Activated CD8-positive, alpha-beta T cell treated with anti-CD3 and anti-CD28 coated beads for 36 hours (primary cell): ENCODE measurements around the gene UPK3B. TPM values are rescaled to one million over a fixed set of nuclear protein-coding genes. Genes with fewer than 3 reads are reported as not detected.
A peak's percentile ranks its signal among the peaks of the same experiment; 100 is the strongest.
"Not testable (repeated sequence)": the region's sequence is repeated elsewhere in the genome, so short reads cannot be mapped to it uniquely, and the experiment has no call there.

Source experiments
- ATAC-seq: fragments of 200-7000 bp; cut with Tn5 transposase; one replicate; pipeline ENCODE4 v1.10.0; 2021; ENCODE audit warnings: mild to moderate bottlenecking, moderate library complexity
- CTCF ChIA-PET: fragments of 350-600 bp; sonication (Branson Sonifier 250); formaldehyde crosslinking; loops from one replicate; lab custom pipeline; 2021; ENCODE audit warnings: antibody characterized with exemption; lab: Charles Lee
- POLR2A ChIA-PET: fragments of 350-600 bp; sonication (Branson Sonifier 250); formaldehyde crosslinking; loops from one replicate; lab custom pipeline; 2021; ENCODE audit warnings: antibody characterized with exemption; lab: Charles Lee
- DNase-seq: peaks from one replicate; pipeline ENCODE4 v3.0.0-alpha.2; 2020
- H3K27ac Mint-ChIP-seq: one replicate; pipeline ENCODE4 v1.8.0; 2021; ENCODE audit warnings: mild to moderate bottlenecking, mixed read lengths
- H3K27me3 Mint-ChIP-seq: one replicate; pipeline ENCODE4 v1.8.0; 2021; ENCODE audit warnings: mixed read lengths
- H3K36me3 Mint-ChIP-seq: one replicate; pipeline ENCODE4 v1.8.0; 2021; ENCODE audit warnings: low read depth, mixed read lengths
- H3K4me1 Mint-ChIP-seq: one replicate; pipeline ENCODE4 v1.8.0; 2021; ENCODE audit warnings: low read depth, mixed read lengths
- H3K4me3 Mint-ChIP-seq: one replicate; pipeline ENCODE4 v1.8.0; 2021; ENCODE audit warnings: mild to moderate bottlenecking, moderate library complexity, mixed read lengths
- H3K9me3 Mint-ChIP-seq: one replicate; pipeline ENCODE4 v1.8.0; 2021; ENCODE audit warnings: mixed read lengths
- intact Hi-C: fragments of 100-400 bp; cut with micrococcal nuclease; formaldehyde crosslinking; loops from one replicate; pipeline ENCODE4 v1.10.0; 2022
- total RNA-seq, 2 experiments: library from RNA; stranded (reverse); gene quantifications; one replicate each; pipeline ENCODE4 v1.2.3, GENCODE V29; 2021

Gene UPK3B
- total RNA-seq, 2 experiments from 2014 or later = 0.40 TPM; not detected in 1

GRCh38 chr7:76543197-76543596 is 32.8 kb downstream of the UPK3B start, which contains the start of gene SPDYE16:
TSS of gene SPDYE16 (minus strand) at chr7:76543297. CDS start at chr7:76541459, 1,838 bp downstream.
- CTCF ChIA-PET, ATAC-seq, POLR2A ChIA-PET, H3K4me3 Mint-ChIP-seq, H3K27me3 Mint-ChIP-seq, DNase-seq, H3K9me3 Mint-ChIP-seq, H3K36me3 Mint-ChIP-seq, H3K4me1 Mint-ChIP-seq, intact Hi-C loops, H3K27ac Mint-ChIP-seq: not testable (repeated sequence)

DNA sequence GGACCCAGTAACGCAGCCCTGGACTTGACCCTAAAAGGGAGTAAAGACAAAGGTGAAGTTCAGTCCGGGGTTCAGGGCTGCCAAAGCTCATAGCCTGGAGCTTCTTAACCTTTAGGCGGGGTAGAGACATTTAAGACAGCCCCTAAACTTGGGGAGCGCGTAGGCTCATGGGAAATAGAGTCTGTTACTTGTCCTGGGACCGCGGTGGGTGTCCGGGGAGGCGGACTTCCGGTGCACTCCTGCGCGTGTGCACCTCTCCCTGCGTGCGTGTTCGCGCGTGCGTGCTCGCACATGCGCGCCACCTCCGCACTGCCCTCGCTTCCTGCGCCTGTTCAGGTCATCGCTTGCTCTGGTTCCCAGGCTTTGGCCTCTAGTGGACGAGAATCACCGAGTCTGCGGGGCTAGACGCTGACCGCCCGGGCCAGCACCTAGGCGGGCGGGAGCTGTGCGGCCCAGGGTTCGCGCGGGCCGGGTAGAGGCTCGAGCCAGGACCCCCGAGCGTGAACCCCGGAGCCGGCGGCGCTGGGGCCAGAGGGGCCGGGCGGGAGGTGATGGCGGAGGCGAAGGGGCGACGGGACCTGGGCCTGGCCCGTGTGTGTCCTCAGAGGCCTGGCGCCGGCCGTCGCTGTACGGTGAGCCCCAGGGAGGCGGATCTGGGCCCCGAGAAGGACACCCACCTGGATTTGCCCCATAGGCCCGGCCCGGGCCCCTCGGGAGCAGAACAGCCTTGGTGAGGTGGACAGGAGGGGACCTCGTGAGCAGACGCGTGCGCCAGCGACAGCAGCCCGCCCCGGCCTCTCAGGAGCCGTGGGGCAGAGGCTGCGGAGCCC is 38.9 kb downstream of the UPK3B start:
- H3K9me3 Mint-ChIP-seq = not testable (repeated sequence)

GRCh38 chr7:76549855-76550248 is 39.5 kb downstream of the UPK3B start:
- H3K4me1 Mint-ChIP-seq = peaks cover 20% of the 10 kb centered on the region
- peaks cover 20% of the 10 kb centered on the region for H3K36me3 Mint-ChIP-seq
- H3K27ac Mint-ChIP-seq = peak overlapping the region; percentile 90
- POLR2A ChIA-PET, H3K27me3 Mint-ChIP-seq, CTCF ChIA-PET, ATAC-seq, DNase-seq, H3K9me3 Mint-ChIP-seq, intact Hi-C loops: not testable (repeated sequence)
- H3K4me3 Mint-ChIP-seq = peak overlapping the region; percentile 88

More for the DNA sequence above, 38.9 kb downstream of the UPK3B start:
- POLR2A ChIA-PET, H3K27me3 Mint-ChIP-seq, CTCF ChIA-PET, intact Hi-C loops: not testable (repeated sequence)
- Mint-ChIP-seq H3K36me3 (peaks cover 18% of the 10 kb centered on the region), H3K4me3 (peak overlapping the region; percentile 88), H3K27ac (peak overlapping the region; percentile 90), H3K4me1 (peaks cover 18% of the 10 kb centered on the region)
- peak; percentile 93 for DNase-seq
- peak; percentile 99 for ATAC-seq

GRCh38 chr7:76551992-76552391 is 41.6 kb downstream of the UPK3B start:
- H3K9me3 Mint-ChIP-seq, H3K27me3 Mint-ChIP-seq, H3K27ac Mint-ChIP-seq, CTCF ChIA-PET, DNase-seq, H3K4me3 Mint-ChIP-seq, intact Hi-C loops, ATAC-seq, POLR2A ChIA-PET: not testable (repeated sequence)
- peaks cover 26% of the 10 kb centered on the region for H3K4me1 Mint-ChIP-seq
- H3K36me3 Mint-ChIP-seq = peaks cover 27% of the 10 kb centered on the region

DNA sequence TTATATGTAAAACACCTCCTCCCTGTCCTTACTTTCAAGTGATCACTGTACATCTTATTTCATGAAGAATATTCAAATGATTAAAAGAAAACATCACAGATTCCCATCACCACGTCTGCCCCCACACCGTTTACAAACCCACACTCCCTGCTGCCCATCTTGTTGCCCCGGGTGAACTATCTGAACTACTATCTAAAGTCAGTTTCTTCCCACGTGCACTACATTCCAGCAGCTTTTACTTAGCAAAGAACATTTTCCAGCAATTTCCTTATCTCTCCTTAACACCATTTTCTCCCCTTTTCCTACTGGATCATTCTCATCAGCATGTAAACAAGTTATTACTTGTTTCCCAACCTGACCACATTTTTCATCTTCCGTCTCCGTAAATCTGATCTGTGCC is 49.3 kb downstream of the UPK3B start:
- intact Hi-C loops, H3K9me3 Mint-ChIP-seq, ATAC-seq, POLR2A ChIA-PET, CTCF ChIA-PET, DNase-seq, H3K27me3 Mint-ChIP-seq, H3K4me3 Mint-ChIP-seq: not testable (repeated sequence)
- Mint-ChIP-seq H3K4me1 (peaks cover 38% of the 10 kb centered on the region), H3K27ac (peak overlapping the region; percentile 10), H3K36me3 (peaks cover 40% of the 10 kb centered on the region)

- H3K9me3 Mint-ChIP-seq, ATAC-seq, H3K27me3 Mint-ChIP-seq, POLR2A ChIA-PET, intact Hi-C loops, H3K27ac Mint-ChIP-seq, H3K4me3 Mint-ChIP-seq, DNase-seq, CTCF ChIA-PET: not testable (repeated sequence)
- Mint-ChIP-seq H3K36me3 (peaks cover 39% of the 10 kb centered on the region), H3K4me1 (peaks cover 37% of the 10 kb centered on the region)
Measured at GRCh38 chr7:76560157-76560556, 49.8 kb downstream of the UPK3B start.

DNA sequence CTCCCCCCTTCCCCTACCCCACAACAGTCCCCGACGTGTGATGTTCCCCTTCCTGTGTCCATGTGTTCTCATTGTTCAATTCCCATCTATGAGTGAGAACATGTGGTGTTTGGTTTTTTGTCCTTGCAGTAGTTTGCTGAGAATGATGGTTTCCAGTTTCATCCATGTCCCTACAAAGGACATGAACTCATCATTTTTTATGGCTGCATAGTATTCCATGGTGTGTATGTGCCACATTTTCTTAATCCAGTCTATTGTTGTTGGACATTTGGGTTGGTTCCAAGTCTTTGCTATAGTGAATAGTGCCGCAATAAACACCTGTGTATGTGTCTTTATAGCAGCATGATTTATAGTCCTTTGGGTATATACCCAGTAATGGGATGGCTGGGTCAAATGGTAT is 51.0 kb downstream of the UPK3B start:
- H3K27me3 Mint-ChIP-seq, intact Hi-C loops, POLR2A ChIA-PET, CTCF ChIA-PET, DNase-seq, H3K27ac Mint-ChIP-seq, H3K4me3 Mint-ChIP-seq, ATAC-seq, H3K9me3 Mint-ChIP-seq: not testable (repeated sequence)
- H3K4me1 Mint-ChIP-seq = peaks cover 36% of the 10 kb centered on the region
- peaks cover 43% of the 10 kb centered on the region for H3K36me3 Mint-ChIP-seq

DNA sequence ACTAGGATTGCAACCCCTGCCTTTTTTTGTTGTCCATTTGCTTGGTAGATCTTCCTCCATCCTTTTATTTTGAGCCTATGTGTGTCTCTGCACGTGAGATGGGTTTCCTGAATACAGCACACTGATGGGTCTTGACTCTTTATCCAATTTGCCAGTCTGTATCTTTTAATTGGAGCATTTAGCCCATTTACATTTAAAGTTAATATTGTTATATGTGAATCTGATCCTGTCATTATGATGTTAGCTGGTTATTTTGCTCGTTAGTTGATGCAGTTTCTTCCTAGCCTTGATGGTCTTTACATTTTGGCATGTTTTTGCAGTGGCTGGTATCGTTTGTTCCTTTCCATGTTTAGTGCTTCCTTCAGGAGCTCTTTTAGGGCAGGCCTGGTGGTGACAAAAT is 54.6 kb downstream of the UPK3B start:
- peaks cover 39% of the 10 kb centered on the region for H3K36me3 Mint-ChIP-seq
- peaks cover 25% of the 10 kb centered on the region for H3K4me1 Mint-ChIP-seq

More for the DNA sequence above, 54.6 kb downstream of the UPK3B start:
- H3K9me3 Mint-ChIP-seq, H3K4me3 Mint-ChIP-seq, DNase-seq, H3K27ac Mint-ChIP-seq, ATAC-seq, POLR2A ChIA-PET, intact Hi-C loops, H3K27me3 Mint-ChIP-seq, CTCF ChIA-PET: not testable (repeated sequence)

Other genes starting within 250 kb of the UPK3B start
- 100 to 1,000 TPM; 104 to 109 TPM for gene HSPB1, start 207.9 kb upstream of the UPK3B start, total RNA-seq
- 100 to 1,000 TPM; 138 to 143 TPM for gene YWHAG, start 151.6 kb upstream of the UPK3B start, total RNA-seq
- under 1 TPM; 0.67 to 0.68 TPM for gene SSC4D, start 100.9 kb upstream of the UPK3B start, total RNA-seq
- 10 to 100 TPM; 12.2 to 13.4 TPM for gene ZP3, start 85.6 kb upstream of the UPK3B start, total RNA-seq
- 10 to 100 TPM; 20.5 to 20.8 TPM for gene DTX2, start 48.8 kb upstream of the UPK3B start, total RNA-seq
- gene SPDYE16, start 32.7 kb downstream of the UPK3B start, total RNA-seq = under 1 TPM; 0.20 to 0.23 TPM
- 10 to 100 TPM; 14.3 to 16.3 TPM for gene POMZP3, start 116.7 kb downstream of the UPK3B start, total RNA-seq